Vagina (tissue), 2 donors: ENCODE results near the gene POLK.

Experiments used
- CTCF ChIP-seq, 3 experiments: fragments of 450-650 bp in 2 of 3; fragments of 200-600 bp in 1 of 3; sonication (generic) in 1 of 3; IDR thresholded peaks; one replicate each; pipeline ENCODE4 v1.5.1; 2017 to 2019; ENCODE audit warnings: antibody characterized with exemption in 3 of 3, mild to moderate bottlenecking in 2 of 3, moderate library complexity in 2 of 3
- POLR2AphosphoS5 ChIP-seq, 2 donors: sonication (generic); formaldehyde crosslinking; IDR thresholded peaks; one replicate each; pipeline ENCODE4 v1.9.0; 2017; ENCODE audit warnings: antibody characterized with exemption in 2 of 2, mild to moderate bottlenecking in 2 of 2, low read depth in 1 of 2; ENCODE audit not compliant: insufficient read depth in 1 of 2

- TF ChIP-seq CTCF (IDR thresholded peaks at IDR 0.05) = no peak
- TF ChIP-seq POLR2AphosphoS5 (IDR thresholded peaks at IDR 0.05; ENCODE audit: insufficient read depth in 1 of 2, low read depth in 1 of 2) = no peak
These were observed 120.6 kb downstream of the POLK start for GRCh38 chr5:75632321-75632720.
